ENCODE results near the gene TINAG. TPM values are rescaled to one million over a fixed set of nuclear protein-coding genes. Genes with fewer than 3 reads are reported as not detected.

TINAG gene
- total RNA-seq, 1 donor from 2014 or later = not detected

DNA sequence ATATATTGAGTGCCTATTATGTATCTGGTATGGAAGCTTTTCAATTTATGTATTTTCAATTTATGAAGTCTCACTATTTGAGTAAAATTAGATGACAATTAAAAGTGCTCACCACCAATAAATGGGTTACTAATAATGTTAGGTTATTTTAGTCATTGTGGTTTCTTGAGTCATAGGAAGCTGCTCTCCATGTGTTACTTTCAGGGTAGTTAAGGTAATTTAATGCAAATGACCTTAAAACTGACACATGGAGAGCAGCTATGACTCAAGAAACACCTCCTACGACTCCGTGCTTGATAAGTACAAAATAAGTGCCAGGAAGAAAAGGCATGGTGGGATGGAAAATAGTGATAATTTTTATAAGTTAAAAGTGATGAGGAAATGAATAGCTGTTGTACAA lies 16.5 kb upstream of the TINAG start:
- Histone ChIP-seq H3K4me3 (ENCODE audit: low read depth, low read length) (no peak overlapping the region), H3K27me3 (ENCODE audit: control insufficient read depth, insufficient read depth, low read length) (no peaks in the 10 kb centered on the region), H3K36me3 (ENCODE audit: control insufficient read depth, insufficient read depth, low read length) (no peaks in the 10 kb centered on the region)
- peak; percentile 96 for DNase-seq (ENCODE audit: low read depth)
- FAIRE-seq = no peak
- TF ChIP-seq, protein P1, sequence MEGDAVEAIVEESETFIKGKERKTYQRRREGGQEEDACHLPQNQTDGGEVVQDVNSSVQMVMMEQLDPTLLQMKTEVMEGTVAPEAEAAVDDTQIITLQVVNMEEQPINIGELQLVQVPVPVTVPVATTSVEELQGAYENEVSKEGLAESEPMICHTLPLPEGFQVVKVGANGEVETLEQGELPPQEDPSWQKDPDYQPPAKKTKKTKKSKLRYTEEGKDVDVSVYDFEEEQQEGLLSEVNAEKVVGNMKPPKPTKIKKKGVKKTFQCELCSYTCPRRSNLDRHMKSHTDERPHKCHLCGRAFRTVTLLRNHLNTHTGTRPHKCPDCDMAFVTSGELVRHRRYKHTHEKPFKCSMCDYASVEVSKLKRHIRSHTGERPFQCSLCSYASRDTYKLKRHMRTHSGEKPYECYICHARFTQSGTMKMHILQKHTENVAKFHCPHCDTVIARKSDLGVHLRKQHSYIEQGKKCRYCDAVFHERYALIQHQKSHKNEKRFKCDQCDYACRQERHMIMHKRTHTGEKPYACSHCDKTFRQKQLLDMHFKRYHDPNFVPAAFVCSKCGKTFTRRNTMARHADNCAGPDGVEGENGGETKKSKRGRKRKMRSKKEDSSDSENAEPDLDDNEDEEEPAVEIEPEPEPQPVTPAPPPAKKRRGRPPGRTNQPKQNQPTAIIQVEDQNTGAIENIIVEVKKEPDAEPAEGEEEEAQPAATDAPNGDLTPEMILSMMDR (IDR thresholded peaks at IDR 0.05; ENCODE audit: insufficient read depth, low read length, severe bottlenecking) = no peak

DNA sequence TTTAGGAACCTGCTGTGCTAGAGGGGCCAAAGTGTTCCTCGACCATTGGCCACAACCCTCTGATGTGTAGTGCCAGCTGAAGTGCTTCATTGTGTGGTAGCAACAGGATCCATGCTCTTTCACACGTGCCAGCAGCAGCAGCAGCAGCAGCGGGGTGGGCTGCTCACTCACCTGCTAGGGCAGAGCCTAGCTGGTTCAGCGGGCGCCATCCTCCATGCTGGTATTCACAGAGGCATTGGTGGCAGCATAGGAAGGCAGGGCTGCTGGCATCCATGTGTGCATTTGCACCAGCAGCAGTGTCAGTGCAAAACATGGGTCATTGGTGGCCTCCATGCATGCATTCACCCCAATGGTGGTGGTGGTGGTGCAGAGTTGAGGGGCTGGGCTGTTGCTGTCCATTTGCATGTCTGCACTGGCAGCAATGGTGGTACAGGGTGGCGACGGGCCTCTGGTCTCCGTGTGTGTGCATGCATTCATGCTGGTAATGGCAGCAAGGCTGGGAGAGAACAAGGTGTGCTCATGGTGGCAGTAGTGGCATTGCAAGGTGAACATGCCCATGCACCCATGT lies 13.2 kb upstream of the TINAG start:
- no peaks in the 10 kb centered on the region for H3K36me3 ChIP-seq (ENCODE audit: control insufficient read depth, insufficient read depth, low read length)
- FAIRE-seq (no peak), DNase-seq (ENCODE audit: low read depth) (no peak)
- no peaks in the 10 kb centered on the region for H3K27me3 ChIP-seq (ENCODE audit: control insufficient read depth, insufficient read depth, low read length)
- H3K4me3 ChIP-seq (ENCODE audit: low read depth, low read length) = no peak overlapping the region
- TF ChIP-seq, protein P1 (IDR thresholded peaks at IDR 0.05; ENCODE audit: insufficient read depth, low read length, severe bottlenecking) = no peak

DNA sequence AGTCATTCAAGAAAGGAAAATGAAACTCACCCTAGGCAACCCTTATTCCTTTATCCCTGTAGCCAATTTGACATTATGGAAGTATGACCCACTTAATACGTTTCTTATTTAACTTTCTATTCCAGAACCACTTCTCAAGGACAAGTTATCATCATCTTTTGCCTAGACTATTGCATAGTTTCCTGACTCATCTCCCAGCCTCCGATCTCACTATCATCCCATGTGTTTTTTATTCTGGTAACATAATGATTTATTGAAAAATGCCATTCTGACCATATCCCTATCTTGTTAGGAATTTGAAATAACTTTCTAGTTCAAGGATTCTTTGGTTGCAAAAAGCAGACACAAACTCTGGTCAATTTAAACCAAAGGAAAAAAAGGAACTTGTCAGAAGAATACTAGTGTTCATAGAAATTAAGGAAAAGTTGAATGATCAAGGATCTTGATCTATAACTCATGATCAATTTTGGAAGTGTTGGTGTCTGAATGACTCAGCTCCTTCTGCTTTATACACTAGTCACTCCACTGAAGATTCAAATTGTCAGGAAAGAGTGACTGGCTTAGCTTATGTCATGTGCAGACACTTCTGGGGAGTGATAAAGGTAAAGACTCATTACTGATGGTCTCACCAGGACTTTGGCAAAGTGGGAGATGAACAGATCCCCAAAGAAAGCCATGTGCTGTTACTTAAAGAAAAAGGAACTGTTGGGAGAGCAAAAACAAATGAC lies 8.5 kb upstream of the TINAG start:
- DNase-seq (ENCODE audit: low read depth) = peak; percentile 38
- H3K36me3 ChIP-seq (ENCODE audit: control insufficient read depth, insufficient read depth, low read length) = no peaks in the 10 kb centered on the region
- no peak overlapping the region for H3K4me3 ChIP-seq (ENCODE audit: low read depth, low read length)
- no peak for FAIRE-seq
- H3K27me3 ChIP-seq (ENCODE audit: control insufficient read depth, insufficient read depth, low read length) = no peaks in the 10 kb centered on the region
- TF ChIP-seq, protein P1 (IDR thresholded peaks at IDR 0.05; ENCODE audit: insufficient read depth, low read length, severe bottlenecking) = no peak

DNA sequence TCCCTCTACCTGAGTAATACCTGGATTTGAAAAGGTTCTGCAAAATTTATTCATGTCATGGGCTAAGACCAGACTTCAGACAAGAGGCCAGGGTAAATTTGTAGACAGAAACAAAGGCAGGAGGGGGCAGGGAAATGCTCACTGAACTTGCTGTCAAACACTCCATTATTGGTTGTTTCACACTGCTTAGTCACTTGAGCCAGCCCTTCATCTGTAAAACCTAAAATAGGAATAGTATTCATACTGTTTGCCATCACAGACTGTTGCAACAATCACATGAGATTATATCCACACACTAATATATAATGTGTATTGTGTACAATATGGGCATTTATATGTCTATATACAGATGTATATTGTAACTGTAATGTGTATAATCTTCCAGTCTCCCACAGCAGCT lies 6.5 kb upstream of the TINAG start:
- H3K27me3 ChIP-seq (ENCODE audit: control insufficient read depth, insufficient read depth, low read length) = no peaks in the 10 kb centered on the region
- no peak overlapping the region for H3K4me3 ChIP-seq (ENCODE audit: low read depth, low read length)
- no peaks in the 10 kb centered on the region for H3K36me3 ChIP-seq (ENCODE audit: control insufficient read depth, insufficient read depth, low read length)
- no peak for FAIRE-seq
- TF ChIP-seq, protein P1 (IDR thresholded peaks at IDR 0.05; ENCODE audit: insufficient read depth, low read length, severe bottlenecking) = no peak
- no peak for DNase-seq (ENCODE audit: low read depth)

DNA sequence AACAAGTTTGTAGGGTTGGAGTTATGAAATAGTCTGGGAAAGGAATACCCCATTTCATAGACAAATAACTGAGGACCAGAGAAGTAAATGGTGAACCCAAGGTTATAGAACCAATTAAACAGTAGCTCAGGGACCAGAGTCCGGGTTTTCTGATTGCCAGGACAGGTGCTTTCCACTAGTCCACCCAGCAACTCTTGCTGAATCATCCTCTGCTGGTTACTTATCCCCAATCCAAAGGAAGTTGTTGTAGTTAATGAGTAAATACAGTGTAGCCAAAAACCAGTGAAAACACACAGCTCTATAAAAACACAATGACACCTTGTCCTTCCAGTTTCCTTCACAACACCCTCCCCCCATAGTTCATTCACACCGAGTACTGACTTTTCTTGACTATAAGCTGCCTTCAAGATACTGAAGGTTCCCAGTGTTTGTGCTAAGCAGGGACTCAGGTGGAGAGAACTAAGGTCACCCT lies 766 bp upstream of the TINAG start:
- DNase-seq (ENCODE audit: low read depth) = peak; percentile 28

More for the DNA sequence above, 766 bp upstream of the TINAG start:
- Histone ChIP-seq H3K36me3 (ENCODE audit: control insufficient read depth, insufficient read depth, low read length) (no peaks in the 10 kb centered on the region), H3K27me3 (ENCODE audit: control insufficient read depth, insufficient read depth, low read length) (no peaks in the 10 kb centered on the region), H3K4me3 (ENCODE audit: low read depth, low read length) (no peak overlapping the region)
- FAIRE-seq = peak; percentile 32
- TF ChIP-seq, protein P1 (IDR thresholded peaks at IDR 0.05; ENCODE audit: insufficient read depth, low read length, severe bottlenecking) = no peak
